ENCODE results near the gene NSMCE4A.
"Not testable (repeated sequence)": the region's sequence is repeated elsewhere in the genome, so short reads cannot be mapped to it uniquely, and the experiment has no call there.

NSMCE4A gene

DNA sequence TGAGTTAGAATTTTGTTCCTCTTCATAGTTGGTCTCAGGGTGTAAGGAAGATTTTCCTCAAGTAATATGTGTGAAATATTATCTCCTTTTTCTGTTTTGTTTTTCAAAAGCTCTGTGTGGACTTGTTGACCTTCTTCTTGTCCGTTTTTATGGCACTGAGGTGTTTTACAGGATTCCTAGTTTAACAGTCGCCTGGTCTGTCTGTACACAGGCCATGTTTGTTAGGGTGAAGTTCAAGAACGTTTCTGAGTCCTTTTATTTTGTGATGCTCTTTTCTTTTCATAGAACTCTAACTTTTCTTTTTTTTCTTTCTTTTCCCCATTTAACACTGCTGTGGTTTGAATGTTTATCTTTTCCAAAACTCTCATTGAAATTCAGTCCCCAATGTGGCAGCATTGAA lies 32.4 kb upstream of the NSMCE4A start:
- TF ChIP-seq CTCF (IDR thresholded peaks at IDR 0.05; ENCODE audit: insufficient read depth, low read depth, low read length, missing control alignments), result no peak
- DNase-seq (ENCODE audit: low read depth), result no peak
- no peak overlapping the region for H3K4me3 ChIP-seq (ENCODE audit: low read length)

DNA sequence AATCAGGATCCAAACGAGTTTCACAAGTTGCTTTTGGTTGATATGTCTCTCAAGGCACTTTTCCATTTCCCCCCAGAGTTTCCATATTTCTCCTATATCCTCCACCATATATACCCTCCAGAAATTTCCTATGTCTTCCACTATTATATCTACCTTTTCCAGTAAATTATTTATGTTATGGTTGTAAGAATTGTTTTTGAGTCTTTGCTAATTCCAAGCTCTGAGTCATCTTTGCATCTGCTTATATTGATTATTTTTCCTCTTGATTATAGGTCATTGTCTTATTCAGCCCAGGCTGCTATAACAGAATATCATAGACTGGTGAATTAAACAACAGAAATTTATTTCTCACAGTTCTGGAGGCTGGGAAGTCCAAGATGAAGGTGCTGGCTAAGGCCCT lies 26.7 kb upstream of the NSMCE4A start:
- no peak for DNase-seq (ENCODE audit: low read depth)
- TF ChIP-seq CTCF (IDR thresholded peaks at IDR 0.05; ENCODE audit: insufficient read depth, low read depth, low read length, missing control alignments), result no peak
- H3K4me3 ChIP-seq (ENCODE audit: low read length), result no peak overlapping the region

- DNase-seq (ENCODE audit: low read depth), result no peak
- H3K4me3 ChIP-seq (ENCODE audit: low read length), result no peak overlapping the region
- TF ChIP-seq CTCF (IDR thresholded peaks at IDR 0.05; ENCODE audit: insufficient read depth, low read depth, low read length, missing control alignments), result no peak
These were observed 24.3 kb upstream of the NSMCE4A start for GRCh38 chr10:121999301-121999700.

DNA sequence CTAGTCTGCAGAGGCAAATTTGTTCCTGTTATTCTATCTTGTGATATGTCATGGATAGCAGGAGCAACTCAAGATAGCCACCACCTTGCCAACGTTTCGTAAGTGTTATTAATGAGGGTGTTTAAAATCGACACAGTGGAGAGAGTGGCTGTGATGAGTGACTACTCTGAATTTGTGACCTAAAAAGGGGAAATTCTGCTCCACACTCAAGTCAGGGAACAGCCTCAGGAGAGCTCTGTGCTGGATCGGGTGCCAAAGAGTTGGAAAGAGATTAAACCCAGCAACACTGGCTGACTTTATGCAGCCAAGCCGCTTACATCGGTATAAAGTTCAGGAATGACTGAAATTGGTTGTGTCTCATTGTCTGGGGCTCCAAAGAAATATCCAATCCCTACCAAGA lies 23.4 kb upstream of the NSMCE4A start:
- TF ChIP-seq CTCF (IDR thresholded peaks at IDR 0.05; ENCODE audit: insufficient read depth, low read depth, low read length, missing control alignments), result no peak
- no peak overlapping the region for H3K4me3 ChIP-seq (ENCODE audit: low read length)
- DNase-seq (ENCODE audit: low read depth), result no peak

DNA sequence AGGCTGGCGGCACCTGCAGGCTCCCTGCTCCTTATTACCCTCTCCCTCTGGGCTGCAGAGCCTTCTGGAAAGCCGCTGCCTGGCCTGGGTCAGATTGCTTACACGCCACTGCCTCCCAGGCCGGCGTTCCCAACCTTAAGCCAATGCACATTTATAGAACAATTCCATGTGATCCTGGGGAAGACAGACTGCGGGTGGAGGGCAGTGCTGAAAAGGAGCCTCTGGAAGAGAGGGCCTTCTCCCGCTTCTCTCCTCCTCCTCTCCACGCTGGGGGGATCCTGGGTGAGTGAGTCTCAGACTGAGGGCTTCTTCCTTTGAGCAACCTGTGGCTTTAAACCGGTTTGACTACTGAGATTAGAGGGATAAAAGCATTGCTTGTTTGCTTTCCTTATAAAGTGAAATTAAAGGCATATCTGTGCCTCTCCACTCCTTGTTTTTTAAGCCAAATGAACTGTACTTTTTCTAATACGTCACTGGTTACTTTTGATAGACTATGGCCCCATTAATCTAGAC lies 19.5 kb upstream of the NSMCE4A start:
- no peak for TF ChIP-seq CTCF (IDR thresholded peaks at IDR 0.05; ENCODE audit: insufficient read depth, low read depth, low read length, missing control alignments)
- H3K4me3 ChIP-seq (ENCODE audit: low read length), result peak overlapping the region; percentile 19
- DNase-seq (ENCODE audit: low read depth), result peak; percentile 66

GRCh38 chr10:121991727-121992126 lies 16.7 kb upstream of the NSMCE4A start:
- not testable (repeated sequence) for H3K4me3 ChIP-seq (ENCODE audit: low read length); DNase-seq (ENCODE audit: low read depth)

GRCh38 chr10:121990015-121990677 lies 15.1 kb upstream of the NSMCE4A start:
- no peak for DNase-seq (ENCODE audit: low read depth)
- H3K4me3 ChIP-seq (ENCODE audit: low read length), result no peak overlapping the region
- no peak for TF ChIP-seq CTCF (IDR thresholded peaks at IDR 0.05; ENCODE audit: insufficient read depth, low read depth, low read length, missing control alignments)
